ENCODE measurements around the gene BBOX1.

DNA sequence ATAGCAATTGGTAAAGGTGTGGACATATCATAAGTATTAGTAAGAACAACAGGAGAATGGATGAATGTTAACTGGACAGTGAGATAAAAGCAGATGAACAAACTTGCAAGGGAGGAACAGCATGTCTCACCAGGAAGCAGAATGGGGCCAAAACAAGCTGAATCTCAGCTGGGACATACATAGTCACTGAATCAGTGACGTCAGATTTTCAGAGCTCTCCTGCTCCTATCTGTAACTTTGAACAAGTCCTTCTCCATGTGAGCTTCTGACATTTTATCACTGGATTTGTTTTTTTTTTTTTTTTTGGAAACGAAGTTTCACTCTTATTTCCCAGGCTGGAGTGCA, 118.7 kb downstream of the BBOX1 start:
- TF ChIP-seq, protein P1, sequence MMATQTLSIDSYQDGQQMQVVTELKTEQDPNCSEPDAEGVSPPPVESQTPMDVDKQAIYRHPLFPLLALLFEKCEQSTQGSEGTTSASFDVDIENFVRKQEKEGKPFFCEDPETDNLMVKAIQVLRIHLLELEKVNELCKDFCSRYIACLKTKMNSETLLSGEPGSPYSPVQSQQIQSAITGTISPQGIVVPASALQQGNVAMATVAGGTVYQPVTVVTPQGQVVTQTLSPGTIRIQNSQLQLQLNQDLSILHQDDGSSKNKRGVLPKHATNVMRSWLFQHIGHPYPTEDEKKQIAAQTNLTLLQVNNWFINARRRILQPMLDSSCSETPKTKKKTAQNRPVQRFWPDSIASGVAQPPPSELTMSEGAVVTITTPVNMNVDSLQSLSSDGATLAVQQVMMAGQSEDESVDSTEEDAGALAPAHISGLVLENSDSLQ (IDR thresholded peaks at IDR 0.05), result no peak
- TF ChIP-seq FOXM1 (IDR thresholded peaks at IDR 0.05; ENCODE audit: borderline replicate concordance) (no peak), ZNF384 (IDR thresholded peaks at IDR 0.05) (no peak)

Measured in HEK293T (cell line).